HUES64 (cell line): ENCODE measurements around the gene LDB2.
A peak's percentile ranks its signal among the peaks of the same experiment; 100 is the strongest.

ENCODE experiments used
- H3K27ac ChIP-seq: 2 replicates; pipeline ENCODE4 v1.7.0; 2013; ENCODE audit warnings: low read depth, low read length, inconsistent platforms
- H3K27me3 ChIP-seq: 2 replicates; pipeline ENCODE4 v1.6.1; 2013; ENCODE audit warnings: mild to moderate bottlenecking, low read length; ENCODE audit not compliant: insufficient read depth
- H3K36me3 ChIP-seq: 2 replicates; pipeline ENCODE4 v1.6.1; 2013; ENCODE audit warnings: mild to moderate bottlenecking, low read length; ENCODE audit not compliant: insufficient read depth
- H3K4me1 ChIP-seq: 2 replicates; pipeline ENCODE4 v1.6.1; 2013; ENCODE audit warnings: mild to moderate bottlenecking, low read length, moderate library complexity; ENCODE audit not compliant: insufficient read depth
- H3K4me3 ChIP-seq: 2 replicates; pipeline ENCODE4 v1.5.1; 2013; ENCODE audit warnings: mild to moderate bottlenecking, low read length, moderate library complexity
- H3K9ac ChIP-seq: 2 replicates; pipeline ENCODE4 v1.6.1; 2013; ENCODE audit warnings: mild to moderate bottlenecking, low read depth, low read length
- H3K9me3 ChIP-seq: 2 replicates; pipeline ENCODE4 v1.6.1; 2013; ENCODE audit warnings: low read depth, low read length; ENCODE audit not compliant: insufficient read depth
- WGBS: fragments of 150-250, 120-280 bp; methylation state at CpG from one replicate; pipeline ENCODE4 v1.1.7; 2013; ENCODE audit warnings: missing lambda C conversion rate; 5-methylcytosine and 5-hydroxymethylcytosine counted together

LDB2 gene

DNA sequence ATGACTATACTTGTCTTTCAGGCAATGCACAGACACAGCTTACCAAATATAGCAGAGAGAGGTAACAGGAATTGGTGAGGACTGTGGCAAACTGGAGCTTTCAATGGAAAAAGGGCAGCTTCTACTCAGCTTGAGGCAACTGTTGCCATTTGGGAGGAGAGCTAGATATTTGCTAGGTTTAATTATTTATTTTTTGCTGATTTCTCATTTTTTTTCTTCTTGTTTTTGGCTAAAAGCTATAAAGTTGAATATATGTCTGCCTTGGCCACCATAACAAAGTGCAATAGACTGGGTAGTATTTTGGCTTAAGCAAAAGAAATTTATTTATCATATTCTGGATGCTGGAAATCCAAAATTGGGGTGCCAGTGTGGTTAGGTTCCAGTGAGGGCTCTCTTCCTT, 93.9 kb downstream of the LDB2 start:
- 0 out of 2 replicates have a peak, but pooled peaks cover 4% of the 10 kb centered on the region for H3K9me3 ChIP-seq
- H3K4me1 ChIP-seq: no peaks in the 10 kb centered on the region
- H3K27me3 ChIP-seq: no peaks in the 10 kb centered on the region
- no peak overlapping the region for H3K4me3 ChIP-seq
- H3K27ac ChIP-seq: no peak overlapping the region
- H3K36me3 ChIP-seq: no peaks in the 10 kb centered on the region; the same call in 1 of the 2 replicates
- no peak overlapping the region for H3K9ac ChIP-seq

DNA sequence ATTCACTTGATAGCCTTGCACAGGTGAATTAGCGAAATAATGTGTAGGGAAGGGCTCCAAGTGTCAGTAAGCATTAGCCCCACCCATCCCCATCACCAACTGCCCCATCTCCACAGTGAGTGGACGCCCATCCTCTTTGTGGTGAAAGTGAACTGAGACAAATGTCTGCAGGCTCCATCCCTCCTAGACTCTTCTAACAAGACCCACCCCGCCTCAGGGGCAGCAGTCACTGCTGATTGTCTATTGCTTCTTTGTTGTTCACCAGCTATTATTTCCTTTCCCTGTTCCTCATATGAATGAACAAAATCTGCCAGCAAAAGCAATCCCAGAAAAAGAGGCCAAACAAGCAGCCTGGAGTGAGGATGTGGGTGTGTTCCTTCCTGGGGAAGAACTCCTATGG, 96.4 kb downstream of the LDB2 start:
- Histone ChIP-seq H3K4me1 (no peaks in the 10 kb centered on the region; the same call in 1 of the 2 replicates), H3K36me3 (no peaks in the 10 kb centered on the region; the same call in 1 of the 2 replicates), H3K27me3 (no peaks in the 10 kb centered on the region), H3K9me3 (no peaks in the 10 kb centered on the region), H3K27ac (no peak overlapping the region), H3K9ac (no peak overlapping the region), H3K4me3 (no peak overlapping the region)
- WGBS: 89% methylated on average over 2 of the region's 3 CpGs

DNA sequence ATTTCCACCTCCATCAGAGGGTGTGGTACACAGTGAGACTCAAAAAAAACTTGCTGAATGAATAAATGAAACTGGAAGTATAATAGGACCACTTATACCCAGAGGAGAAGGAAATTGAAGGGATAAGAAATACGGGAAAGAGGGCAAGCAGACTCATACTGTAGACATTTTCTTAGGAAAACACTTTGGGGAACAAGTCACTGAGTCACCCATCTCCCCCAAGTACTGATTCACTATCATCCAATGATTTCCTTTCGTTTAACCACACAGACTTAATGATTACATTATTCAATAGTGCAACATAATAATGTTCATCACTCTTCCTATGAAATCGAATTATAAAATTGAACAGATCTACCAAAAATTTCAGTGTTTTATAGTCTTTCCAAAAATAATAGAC, 97.1 kb downstream of the LDB2 start:
- Histone ChIP-seq H3K9ac (no peak overlapping the region), H3K4me3 (no peak overlapping the region)
- WGBS: 97% methylated on average over 2 of the region's 3 CpGs

DNA sequence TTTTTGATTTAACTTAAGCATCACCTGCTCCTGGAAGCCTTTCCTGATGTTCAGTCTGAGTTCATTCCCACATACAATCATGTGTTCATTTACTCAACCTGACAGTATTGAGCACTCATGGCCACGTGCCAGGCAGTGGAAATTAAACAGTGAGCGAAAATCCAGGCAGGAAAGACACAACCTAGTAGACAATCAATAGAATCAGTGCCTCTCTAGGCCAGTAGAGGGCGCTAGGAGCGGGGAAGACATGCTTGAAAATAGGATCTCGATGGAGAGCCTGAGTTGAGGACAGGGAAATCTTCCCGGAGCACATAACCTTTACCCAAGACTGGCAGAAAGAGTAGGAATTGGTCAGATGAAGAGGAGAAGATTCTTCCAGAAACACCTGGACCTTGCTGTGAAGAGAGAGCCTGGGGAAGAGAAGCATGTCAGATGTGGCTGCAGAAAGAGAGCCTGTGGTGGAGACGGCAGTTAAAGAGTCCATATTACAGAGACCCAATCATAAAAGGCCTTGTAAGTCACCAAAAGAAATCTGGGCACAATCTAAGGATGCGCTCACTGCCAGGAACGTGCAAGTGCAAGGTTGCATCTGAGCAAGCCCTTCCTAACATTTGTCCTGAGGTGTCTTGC, 103.5 kb downstream of the LDB2 start:
- Histone ChIP-seq H3K27ac (no peak overlapping the region), H3K4me3 (no peak overlapping the region), H3K36me3 (no peaks in the 10 kb centered on the region; the same call in 1 of the 2 replicates), H3K9me3 (no peaks in the 10 kb centered on the region), H3K4me1 (peaks cover 5% of the 10 kb centered on the region), H3K27me3 (no peaks in the 10 kb centered on the region), H3K9ac (no peak overlapping the region)
- WGBS: 56% methylated on average over 9 of the region's 9 CpGs

More for the DNA sequence above, 97.1 kb downstream of the LDB2 start:
- no peaks in the 10 kb centered on the region; the same call in 1 of the 2 replicates for H3K36me3 ChIP-seq
- no peaks in the 10 kb centered on the region for H3K27me3 ChIP-seq
- no peaks in the 10 kb centered on the region; the same call in 1 of the 2 replicates for H3K4me1 ChIP-seq
- H3K27ac ChIP-seq: no peak overlapping the region
- H3K9me3 ChIP-seq: no peaks in the 10 kb centered on the region

DNA sequence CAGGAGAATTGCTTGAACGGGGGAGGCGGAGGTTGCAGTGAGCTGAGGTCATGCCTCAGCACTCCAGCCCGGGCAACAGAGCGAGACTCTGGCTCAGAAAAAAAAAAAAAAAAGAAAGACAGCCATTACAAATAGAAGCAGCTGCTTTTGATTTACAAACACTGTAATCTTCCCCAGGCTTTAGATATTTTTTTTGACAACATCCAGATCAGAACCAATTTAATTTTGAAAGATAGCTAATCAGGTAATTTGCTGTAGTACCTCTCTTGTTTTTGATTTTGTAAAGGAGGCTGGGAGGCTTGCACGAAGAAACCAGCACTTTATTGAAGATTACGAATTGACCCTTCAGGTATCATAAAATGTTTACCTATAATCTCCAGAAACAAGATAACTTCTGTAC, 107.0 kb downstream of the LDB2 start:
- H3K27ac ChIP-seq: no peak overlapping the region
- 96% methylated on average over 4 of the region's 6 CpGs for WGBS
- no peak overlapping the region for H3K4me3 ChIP-seq
- no peaks in the 10 kb centered on the region for H3K36me3 ChIP-seq
- H3K9me3 ChIP-seq: no peaks in the 10 kb centered on the region
- no peak overlapping the region for H3K9ac ChIP-seq
- no peaks in the 10 kb centered on the region for H3K27me3 ChIP-seq
- H3K4me1 ChIP-seq: peaks cover 15% of the 10 kb centered on the region

DNA sequence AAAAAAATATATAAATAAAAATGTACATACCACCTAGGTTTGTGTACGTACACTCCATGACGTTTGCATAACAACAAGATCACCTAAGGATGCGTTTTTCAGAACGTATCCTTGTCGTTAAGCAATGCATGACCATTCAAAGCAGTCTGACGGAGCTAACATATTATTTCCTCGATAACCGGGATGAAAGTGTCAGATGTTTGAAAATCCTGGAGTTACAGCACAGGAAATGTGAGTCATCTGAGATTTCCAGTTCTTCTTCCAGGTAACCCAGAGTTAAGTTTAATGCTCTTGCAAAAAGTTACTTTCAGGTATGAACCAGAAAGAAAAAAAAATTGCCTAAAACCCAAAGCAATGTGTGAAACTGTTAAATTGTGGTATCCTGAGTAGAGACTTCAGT, 107.9 kb downstream of the LDB2 start:
- Histone ChIP-seq H3K27ac (no peak overlapping the region), H3K9ac (no peak overlapping the region), H3K4me3 (no peak overlapping the region), H3K9me3 (no peaks in the 10 kb centered on the region), H3K27me3 (no peaks in the 10 kb centered on the region), H3K4me1 (peaks cover 15% of the 10 kb centered on the region), H3K36me3 (no peaks in the 10 kb centered on the region)
- WGBS: 81% methylated on average over 8 of the region's 8 CpGs

DNA sequence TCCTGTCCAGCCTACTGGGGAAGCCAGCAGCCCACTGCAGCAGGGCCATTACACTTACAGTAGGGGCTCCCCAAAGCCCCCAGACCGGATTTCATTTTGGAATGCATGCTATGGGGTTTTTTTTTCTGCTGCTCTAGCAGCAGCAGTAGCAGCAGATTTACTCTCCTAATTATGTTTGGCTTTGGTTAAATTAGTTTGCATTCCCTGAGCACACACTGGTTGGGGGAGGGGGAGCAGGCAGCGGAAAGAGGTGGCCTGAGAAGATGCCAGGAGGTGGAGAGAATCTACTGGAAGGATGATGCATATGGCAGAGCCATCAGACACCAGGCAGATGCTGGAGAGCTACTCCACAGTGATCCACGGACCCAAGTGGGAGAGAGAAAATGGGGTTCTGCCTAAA, 109.6 kb downstream of the LDB2 start:
- no peaks in the 10 kb centered on the region for H3K9me3 ChIP-seq
- no peaks in the 10 kb centered on the region for H3K36me3 ChIP-seq
- no peak overlapping the region for H3K27ac ChIP-seq
- H3K4me1 ChIP-seq: peaks cover 23% of the 10 kb centered on the region
- no peak overlapping the region for H3K4me3 ChIP-seq
- H3K27me3 ChIP-seq: no peaks in the 10 kb centered on the region
- WGBS: 63% methylated on average over 3 of the region's 3 CpGs
- H3K9ac ChIP-seq: no peak overlapping the region

DNA sequence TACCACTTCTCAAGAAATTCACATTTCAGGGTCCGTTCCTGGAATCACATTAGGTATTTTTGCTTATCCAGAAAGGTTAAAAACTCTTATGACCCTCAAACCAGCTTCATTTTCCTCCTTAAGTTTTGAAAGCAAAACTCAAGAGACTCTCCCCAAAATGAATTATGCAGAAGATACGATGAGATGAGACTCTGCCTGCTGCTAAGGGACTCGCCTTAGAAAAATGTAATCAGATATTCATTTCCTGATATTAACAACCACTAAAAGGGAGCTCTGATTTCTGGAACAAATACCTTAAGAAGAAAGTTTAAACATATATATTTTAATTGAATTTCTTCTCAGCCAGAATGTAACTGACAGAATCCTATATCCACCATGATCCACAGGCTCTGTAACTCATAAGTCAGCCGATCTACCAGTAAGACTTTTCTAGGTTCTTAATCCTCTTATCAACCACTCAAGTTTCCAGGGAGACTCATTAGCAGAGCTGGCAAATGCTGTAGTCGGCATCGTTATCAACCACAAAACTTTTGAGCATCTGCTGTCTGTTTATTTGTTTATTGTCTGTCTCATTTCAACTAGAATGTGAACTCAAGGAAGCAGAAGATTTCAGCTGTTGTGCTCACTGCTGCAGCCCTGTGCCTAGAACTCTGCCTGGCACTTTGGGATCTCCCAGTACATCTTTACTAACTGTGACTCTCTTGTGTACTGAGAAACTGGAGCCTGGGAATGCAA, 112.5 kb downstream of the LDB2 start:
- Histone ChIP-seq H3K4me1 (peaks cover 37% of the 10 kb centered on the region), H3K27me3 (no peaks in the 10 kb centered on the region), H3K9me3 (no peaks in the 10 kb centered on the region), H3K27ac (no peak overlapping the region), H3K36me3 (peaks cover 10% of the 10 kb centered on the region; the same call in 1 of the 2 replicates), H3K4me3 (no peak overlapping the region), H3K9ac (no peak overlapping the region)
- 88% methylated on average over 6 of the region's 6 CpGs for WGBS

DNA sequence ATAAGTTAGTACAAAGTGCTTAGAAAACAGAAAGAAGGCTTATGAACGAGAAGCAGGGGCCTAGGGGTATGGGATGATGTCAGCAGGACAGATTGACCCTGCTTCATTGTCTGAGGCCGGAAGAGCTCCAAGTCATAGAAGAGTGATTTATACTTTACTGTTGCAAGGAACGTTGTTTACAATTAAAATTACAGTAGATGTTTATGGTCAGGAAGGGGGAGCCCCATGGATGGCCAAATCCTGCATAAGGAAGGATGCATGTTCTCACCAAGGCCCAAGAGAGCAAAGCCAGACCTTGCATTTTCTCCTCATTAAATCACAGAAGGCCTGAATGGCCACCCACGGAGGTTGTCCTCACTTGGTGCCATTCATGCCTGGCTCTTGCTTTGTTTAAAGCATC, 115.3 kb downstream of the LDB2 start:
- 42% methylated on average over 4 of the region's 4 CpGs for WGBS
- no peak overlapping the region for H3K4me3 ChIP-seq
- peaks cover 10% of the 10 kb centered on the region; the same call in 1 of the 2 replicates for H3K36me3 ChIP-seq
- H3K4me1 ChIP-seq: peaks cover 21% of the 10 kb centered on the region
- no peaks in the 10 kb centered on the region for H3K9me3 ChIP-seq
- peak overlapping the region; percentile 80 for H3K27ac ChIP-seq
- no peak overlapping the region for H3K9ac ChIP-seq
- H3K27me3 ChIP-seq: no peaks in the 10 kb centered on the region

DNA sequence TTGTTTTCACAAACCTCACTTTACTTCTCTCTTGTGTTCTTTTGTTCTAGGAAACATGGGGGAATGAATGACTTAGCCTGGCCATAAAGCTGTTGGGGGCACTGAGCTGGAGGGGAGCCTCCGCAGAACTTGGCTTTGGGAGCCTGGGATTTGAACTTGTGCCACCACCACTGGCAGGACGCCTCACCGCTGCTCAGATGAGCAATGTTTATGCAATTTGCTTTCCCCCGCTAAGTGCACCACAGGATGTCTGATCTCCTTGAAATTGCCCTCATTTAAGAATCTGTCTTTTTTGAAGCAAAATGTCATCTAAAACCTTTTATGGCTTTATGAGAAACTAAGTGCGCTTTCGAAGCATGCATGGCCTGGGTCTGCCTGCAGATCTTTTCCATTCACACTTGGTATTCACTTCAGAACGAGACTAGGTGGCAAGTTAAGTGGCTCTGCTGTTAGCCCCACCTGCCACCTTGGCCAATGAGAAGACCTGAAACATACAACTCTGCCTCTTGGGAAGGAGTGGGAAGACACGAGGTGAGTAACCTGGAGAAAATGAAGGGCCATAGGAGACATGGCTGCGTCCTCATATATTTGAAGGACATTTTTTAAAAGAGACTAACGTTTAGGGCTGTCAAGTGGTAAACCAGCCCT, 119.3 kb downstream of the LDB2 start:
- Histone ChIP-seq H3K9me3 (no peaks in the 10 kb centered on the region), H3K4me3 (no peak overlapping the region), H3K27me3 (no peaks in the 10 kb centered on the region), H3K9ac (no peak overlapping the region), H3K36me3 (peaks cover 18% of the 10 kb centered on the region; the same call in 1 of the 2 replicates), H3K27ac (no peak overlapping the region), H3K4me1 (peaks cover 47% of the 10 kb centered on the region)
- WGBS: 93% methylated on average over 10 of the region's 10 CpGs

DNA sequence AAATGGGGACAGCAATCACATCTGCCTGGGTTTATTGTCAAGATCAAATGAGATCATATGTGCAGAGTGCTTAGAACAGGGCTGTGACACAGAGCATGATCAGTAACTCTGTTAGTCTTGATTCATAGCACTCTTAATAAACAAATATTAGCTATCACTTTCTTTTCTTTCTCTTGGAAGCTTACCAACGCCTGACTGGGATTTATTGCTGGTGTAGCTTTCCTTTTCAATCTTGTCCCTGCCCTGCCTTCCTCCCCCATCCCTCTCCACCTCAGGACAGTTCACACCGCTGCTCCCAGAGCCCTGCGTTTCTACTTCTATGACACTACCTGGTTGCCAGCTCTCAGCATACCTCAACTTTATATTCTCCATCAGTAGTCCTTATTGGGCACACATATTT, 120.7 kb downstream of the LDB2 start:
- no peaks in the 10 kb centered on the region for H3K27me3 ChIP-seq
- 95% methylated on average over 3 of the region's 3 CpGs for WGBS
- peaks cover 18% of the 10 kb centered on the region; the same call in 1 of the 2 replicates for H3K36me3 ChIP-seq
- no peaks in the 10 kb centered on the region for H3K9me3 ChIP-seq
- H3K9ac ChIP-seq: no peak overlapping the region
- H3K4me1 ChIP-seq: peaks cover 33% of the 10 kb centered on the region
- no peak overlapping the region for H3K27ac ChIP-seq
- H3K4me3 ChIP-seq: no peak overlapping the region
